Measurements from ENCODE around the gene CEP350.

Gene CEP350
- 133 to 341 (median 244) reads per million in 3 experiments for total RNA-seq

GRCh38 chr1:179954493-179955286, at the start of gene CEP350:
Gene CEP350, plus strand, starts transcription at chr1:179954810. Its CDS starts 31,372 bp downstream, at chr1:179986182.
- peak; percentile 99 for DNase-seq

DNA sequence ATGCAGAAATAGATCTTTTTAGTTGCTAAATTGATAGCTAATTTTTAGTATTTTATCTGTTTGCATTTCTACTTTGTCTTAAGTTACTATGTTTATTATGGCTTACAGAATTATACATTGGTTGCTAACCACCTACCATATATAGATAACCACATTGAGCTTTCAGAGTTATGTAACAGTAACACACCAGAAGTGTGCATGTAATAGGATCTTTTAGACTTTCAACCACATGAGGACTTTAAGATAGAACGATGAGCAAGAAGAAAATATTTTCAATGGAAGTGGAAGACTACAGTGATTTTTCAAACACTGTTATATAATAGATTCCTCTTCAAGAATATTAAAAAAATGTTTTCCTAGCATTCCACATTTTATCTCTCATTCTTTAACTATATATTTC, 43.7 kb upstream of the CEP350 start:
- no peak for DNase-seq

DNA sequence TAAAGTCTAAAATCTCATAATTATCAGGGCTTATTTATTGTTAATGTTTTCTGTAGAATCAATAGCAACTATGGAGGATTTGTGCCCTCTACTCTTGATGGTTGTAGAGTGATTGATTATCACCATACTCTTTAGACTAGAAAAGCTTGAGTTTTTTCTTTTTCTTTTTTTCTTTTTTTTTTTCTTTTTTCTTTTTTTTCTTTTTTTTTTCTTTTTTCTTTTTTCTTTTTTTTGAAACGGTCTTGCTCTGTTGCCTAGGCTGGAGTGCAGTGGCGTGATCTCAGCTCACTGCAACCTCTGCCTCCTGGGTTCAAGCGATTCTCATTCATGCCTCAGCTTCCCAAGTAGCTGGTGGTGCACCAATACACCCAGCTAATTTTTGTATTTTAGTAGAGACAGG, 42.8 kb upstream of the CEP350 start:
- DNase-seq = no peak

DNA sequence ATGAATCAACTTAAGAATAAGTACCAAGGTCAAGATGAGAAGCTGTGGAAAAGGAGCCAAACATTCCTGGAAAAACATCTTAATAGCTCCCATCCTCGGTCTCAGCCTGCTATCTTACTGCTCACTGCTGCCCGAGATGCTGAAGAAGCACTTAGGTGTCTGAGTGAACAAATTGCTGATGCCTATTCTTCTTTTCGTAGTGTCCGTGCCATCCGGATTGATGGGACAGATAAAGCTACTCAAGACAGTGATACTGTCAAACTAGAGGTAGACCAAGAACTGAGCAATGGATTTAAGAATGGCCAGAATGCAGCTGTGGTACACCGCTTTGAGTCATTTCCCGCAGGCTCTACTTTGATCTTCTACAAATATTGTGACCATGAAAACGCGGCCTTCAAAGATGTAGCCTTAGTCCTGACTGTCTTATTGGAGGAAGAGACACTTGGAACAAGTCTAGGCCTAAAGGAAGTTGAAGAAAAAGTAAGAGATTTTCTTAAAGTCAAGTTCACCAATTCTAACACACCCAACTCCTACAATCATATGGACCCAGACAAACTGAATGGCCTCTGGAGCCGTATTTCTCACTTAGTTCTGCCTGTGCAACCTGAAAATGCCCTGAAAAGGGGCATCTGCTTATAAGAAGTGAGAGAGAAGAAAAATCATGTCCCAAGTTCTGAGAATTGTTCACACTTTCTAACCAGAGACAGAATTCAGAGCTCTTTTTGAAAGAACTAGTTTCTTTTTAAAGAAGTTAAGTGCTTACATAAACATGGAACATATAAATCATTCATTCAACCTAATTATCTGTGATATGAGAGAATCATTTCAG, 36.8 kb upstream of the CEP350 start:
- no peak for DNase-seq

- no peak for DNase-seq
Observed at GRCh38 chr1:179921472-179921871, 33.1 kb upstream of the CEP350 start.

DNA sequence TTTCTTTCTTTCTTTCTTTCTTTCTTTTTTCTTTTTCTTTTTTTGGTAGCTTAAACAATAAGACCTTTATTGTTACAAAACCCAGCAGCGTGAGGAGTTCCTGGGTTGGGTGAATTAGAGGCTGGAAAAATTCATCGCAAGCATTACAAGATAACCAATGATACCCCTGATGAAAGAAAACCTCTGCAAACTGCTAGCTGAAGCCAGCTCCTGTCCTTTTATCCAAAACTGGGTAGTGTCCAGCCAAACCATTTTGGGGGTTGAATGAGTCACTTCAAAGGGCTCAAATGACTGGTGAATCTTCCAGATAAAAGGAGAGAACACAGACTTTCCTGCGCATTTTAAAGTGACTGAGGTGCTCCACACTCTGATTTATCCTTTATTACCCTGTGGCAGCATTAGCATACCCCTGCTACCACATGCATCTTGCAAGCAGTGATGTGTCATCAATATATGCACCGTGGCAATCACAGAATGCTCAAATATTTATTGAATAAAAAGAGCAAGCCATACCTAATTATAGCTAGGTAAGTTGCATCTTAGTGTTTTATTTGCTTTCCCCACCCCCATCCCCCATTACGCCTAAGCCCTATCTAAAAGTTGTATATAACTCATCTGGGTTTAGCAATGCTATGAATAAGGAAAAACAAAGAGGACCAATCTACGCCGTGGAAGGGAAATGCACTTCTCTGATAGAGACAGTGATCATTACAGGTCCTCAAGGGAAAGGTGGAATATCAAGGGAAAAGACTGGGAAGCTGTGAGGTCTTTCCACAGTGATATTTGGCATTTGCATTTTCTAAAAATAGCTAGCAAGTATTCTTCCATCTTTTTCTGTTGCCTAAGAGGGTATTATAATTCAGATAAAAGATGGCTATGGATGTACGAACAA, 32.4 kb upstream of the CEP350 start:
- DNase-seq = no peak

DNA sequence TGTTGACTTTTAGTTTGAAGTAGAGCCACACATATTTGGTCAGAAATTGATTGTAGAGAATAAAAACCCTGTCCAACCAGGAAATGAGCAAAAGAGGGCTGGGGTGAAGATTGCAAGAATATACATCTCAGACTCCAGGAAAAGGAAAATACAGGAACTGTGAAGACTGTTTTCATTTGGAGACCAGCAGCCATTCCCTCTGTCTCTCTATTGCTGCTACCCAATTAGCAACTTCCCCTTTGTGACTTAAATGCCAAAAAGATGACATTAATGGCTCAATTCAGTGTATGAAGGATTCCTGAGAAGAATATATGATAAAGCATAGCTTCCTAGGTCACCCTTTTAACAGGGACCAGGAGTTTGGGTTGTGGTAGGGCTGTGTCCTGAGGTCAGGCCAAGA, 31.6 kb upstream of the CEP350 start:
- DNase-seq = no peak

DNA sequence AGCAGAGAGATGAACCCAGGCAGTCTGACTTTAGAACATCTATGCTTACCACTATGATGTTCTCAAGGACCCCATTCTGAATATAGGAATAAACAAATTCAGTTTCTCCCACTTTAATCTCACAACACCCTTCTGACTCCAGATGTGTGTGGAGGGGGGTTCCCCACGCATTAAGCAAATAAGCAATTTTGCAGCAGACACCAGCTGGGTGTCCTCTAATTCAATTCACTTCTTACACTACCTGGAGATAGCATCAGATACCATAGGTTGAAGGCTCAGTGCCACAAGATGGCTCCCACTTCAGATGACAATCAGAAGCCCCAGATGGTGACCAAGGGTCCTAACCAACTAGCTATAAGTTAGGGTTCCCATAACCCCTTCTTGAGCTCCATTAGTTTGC, 30.3 kb upstream of the CEP350 start:
- no peak for DNase-seq

DNA sequence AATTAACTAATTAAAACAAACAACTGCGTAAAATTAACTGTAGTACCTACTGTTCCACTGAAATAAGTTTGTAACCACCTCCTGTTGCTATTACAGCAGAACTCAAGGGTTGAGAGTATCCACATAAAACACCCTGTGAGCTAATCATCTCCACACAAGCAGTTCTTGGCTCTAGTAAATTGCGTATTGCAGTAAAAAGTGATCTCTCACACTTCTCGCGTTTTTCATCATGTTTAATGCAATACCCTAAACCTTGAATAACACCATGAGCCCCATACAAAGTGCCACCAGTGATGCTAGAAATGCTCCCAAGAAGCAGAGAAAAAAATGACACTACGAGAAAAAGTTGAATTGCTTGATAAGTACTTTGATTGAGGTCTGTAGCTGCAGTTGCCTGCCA, 29.3 kb upstream of the CEP350 start:
- no peak for DNase-seq

DNA sequence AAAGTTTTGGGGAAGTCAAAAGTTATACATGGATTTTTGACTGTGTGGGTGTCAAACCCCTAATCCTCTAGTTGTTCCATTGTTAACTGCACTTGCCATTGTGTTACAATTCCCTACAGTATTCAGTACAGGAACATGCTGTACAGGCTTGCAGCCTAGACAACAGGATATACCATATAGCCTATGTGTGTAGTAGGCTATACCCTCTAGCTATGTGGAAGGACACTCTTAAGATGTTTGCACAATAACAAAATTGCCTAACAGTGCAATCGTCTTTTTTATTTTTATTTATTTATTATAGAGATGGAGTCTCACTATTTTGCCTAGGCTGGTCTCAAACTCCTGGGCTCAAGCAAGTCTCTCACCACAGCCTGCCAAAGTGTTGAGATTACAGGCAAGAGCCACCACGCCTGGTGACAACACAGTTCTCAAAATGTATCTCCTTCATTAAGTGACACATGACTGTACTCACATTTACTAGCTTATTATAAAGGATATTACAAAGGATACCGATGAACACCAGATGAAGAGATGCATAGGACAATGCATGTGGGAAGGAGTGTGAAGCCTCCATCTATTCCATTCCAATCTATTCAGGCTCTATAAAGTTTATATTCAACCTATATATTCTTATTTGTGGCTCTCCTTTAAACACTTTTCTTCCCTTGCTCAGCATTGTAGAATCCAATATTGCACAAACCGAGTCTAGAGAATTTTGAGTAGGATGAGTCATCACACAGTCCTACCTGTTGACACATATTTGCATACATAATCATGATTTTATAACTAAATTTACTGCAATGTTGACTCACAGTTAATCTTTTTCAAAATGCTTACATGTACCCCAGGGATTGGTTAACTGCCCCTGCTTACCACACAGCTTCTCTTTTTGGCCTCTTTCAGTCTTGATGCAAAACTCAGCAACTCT, 28.4 kb upstream of the CEP350 start:
- no peak for DNase-seq

- no peak for DNase-seq
Observed at GRCh38 chr1:179926850-179927205, 27.8 kb upstream of the CEP350 start.

DNA sequence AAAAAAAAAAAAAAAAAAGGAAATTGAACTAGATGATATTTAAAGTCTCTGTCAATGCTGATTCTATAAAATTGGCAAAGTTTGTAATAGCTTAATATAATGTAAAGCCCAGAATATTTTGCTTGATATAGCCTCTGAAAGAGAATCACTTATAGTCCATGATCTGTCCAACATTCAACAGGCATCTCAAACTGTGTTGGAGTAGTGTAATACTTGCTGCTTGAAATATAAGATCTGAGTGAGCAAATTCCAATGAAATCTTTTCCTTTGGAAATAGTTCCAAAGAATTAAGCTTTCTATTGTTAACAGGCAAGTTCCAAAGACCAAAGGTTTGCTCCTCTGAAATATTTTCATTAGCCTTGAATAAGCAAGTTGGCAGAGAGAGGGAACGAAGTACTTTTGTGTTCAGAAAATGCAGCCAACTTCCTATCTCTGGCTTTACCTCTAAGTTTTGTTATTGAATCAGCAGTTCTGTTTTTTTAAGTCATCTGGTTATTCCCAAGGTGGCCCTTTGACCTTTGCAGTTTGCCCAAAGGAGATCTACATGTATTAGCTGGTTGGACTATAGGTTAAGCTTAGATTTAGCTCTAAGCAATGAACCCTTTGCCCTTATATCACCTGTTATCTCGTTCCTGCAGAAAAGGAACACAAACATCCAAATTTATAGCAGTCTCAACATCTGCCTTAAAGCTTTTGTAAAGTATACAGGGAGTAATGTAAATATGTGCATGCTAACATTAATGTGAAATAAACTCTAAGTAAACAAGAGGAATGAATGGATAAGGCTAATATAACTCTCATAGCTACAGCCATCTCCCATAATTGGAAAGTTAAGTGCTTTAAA, 24.4 kb upstream of the CEP350 start:
- no peak for DNase-seq

- no peak for DNase-seq
Observed at GRCh38 chr1:179930867-179931266, 23.7 kb upstream of the CEP350 start.

GRCh38 chr1:179933219-179933618, 21.4 kb upstream of the CEP350 start:
- no peak for DNase-seq

DNA sequence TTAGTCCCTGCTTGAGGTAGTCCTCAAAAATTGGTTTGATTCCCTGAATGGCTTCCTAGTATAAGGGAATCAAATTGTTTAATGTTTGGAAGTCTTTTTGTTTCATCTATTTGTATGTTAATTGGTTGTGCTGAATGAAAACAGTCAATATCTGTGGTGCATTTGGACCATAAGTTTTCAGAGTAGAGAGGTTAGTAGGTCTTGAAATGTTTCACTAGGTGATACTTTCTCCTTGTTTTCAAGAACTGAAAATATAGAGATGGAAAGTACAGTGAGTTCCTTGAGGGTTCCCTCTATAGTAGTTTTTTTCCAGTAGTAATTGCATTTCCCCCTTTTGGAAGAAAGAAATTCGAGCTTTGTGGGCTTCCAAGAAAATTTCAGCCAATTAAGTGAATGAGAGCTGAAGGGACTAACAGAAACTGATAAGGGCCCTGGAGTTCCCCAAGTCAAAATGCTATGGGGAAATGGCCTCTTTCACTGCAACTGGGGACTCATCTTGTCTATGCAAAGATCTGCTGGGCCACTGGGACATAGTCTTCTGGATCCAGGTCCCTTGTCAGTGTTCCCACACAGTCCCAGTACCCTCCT, 18.6 kb upstream of the CEP350 start:
- no peak for DNase-seq

GRCh38 chr1:179937668-179938254, 16.8 kb upstream of the CEP350 start:
- no peak for DNase-seq

DNA sequence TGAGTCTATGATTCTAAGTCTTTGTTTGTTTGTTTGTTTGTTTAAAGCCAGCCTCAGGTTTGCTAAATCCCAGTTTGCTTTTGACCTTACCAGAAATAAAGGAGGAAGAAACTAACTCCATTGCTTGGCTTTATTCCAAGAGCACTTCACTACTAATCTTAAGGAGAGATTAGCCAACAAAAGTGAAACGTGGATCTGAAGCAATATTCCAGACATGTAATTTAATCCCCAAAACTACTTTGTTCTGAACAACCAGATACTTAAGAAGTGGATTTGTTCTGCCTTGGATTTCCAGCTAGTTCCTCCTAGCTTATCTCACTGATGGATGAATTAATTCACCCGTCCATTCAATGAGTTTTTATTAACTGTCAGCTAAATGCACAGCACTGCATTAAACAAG, 15.9 kb upstream of the CEP350 start:
- no peak for DNase-seq

- DNase-seq = no peak
Observed at GRCh38 chr1:179939941-179940340, 14.7 kb upstream of the CEP350 start.

- DNase-seq = no peak
Observed at GRCh38 chr1:179941454-179941853, 13.2 kb upstream of the CEP350 start.

- DNase-seq = no peak
Observed at GRCh38 chr1:179950651-179951050, 4.0 kb upstream of the CEP350 start.
